ENCODE measurements around the gene KCNAB1. TPM values are rescaled to one million over a fixed set of nuclear protein-coding genes. Genes with fewer than 3 reads are reported as not detected.

The KCNAB1 gene
- polyA plus RNA-seq, 2 donors, result 0.61 to 1.3 TPM

- H3K27me3 ChIP-seq (ENCODE audit: control insufficient read depth in 1 of 2, insufficient read depth in 2 of 2, low read length in 2 of 2), result no peaks in the 10 kb centered on the region
- WGBS, 2 donors, result 99 to 100% methylated on average over 1 of the region's 1 CpG
- no peaks in the 10 kb centered on the region for H3K4me1 ChIP-seq (ENCODE audit: control insufficient read depth in 2 of 2, insufficient read depth in 2 of 2, low read length in 1 of 2)
- no peak overlapping the region for H3K27ac ChIP-seq (ENCODE audit: low read depth in 2 of 2, low read length in 1 of 2)
- H3K36me3 ChIP-seq (ENCODE audit: control insufficient read depth in 2 of 2, insufficient read depth in 2 of 2, low read length in 1 of 2), result no peaks in the 10 kb centered on the region
- no peak overlapping the region for H3K4me3 ChIP-seq (ENCODE audit: low read depth in 1 of 2, low read length in 2 of 2)
- H3K9me3 ChIP-seq (ENCODE audit: control insufficient read depth in 2 of 2, insufficient read depth in 1 of 2, low read depth in 1 of 2, low read length in 1 of 2), result no peaks in the 10 kb centered on the region
Observed at GRCh38 chr3:156527060-156527459, 406.7 kb downstream of the KCNAB1 start.

- WGBS, 2 donors, result 85 to 91% methylated on average over 5 of the region's 5 CpGs
- Histone ChIP-seq H3K27me3 (ENCODE audit: control insufficient read depth in 1 of 2, insufficient read depth in 2 of 2, low read length in 2 of 2) (no peaks in the 10 kb centered on the region), H3K9me3 (ENCODE audit: control insufficient read depth in 2 of 2, insufficient read depth in 1 of 2, low read depth in 1 of 2, low read length in 1 of 2) (no peaks in the 10 kb centered on the region), H3K4me3 (ENCODE audit: low read depth in 1 of 2, low read length in 2 of 2) (no peak overlapping the region), H3K36me3 (ENCODE audit: control insufficient read depth in 2 of 2, insufficient read depth in 2 of 2, low read length in 1 of 2) (no peaks in the 10 kb centered on the region), H3K27ac (ENCODE audit: low read depth in 2 of 2, low read length in 1 of 2) (no peak overlapping the region), H3K4me1 (ENCODE audit: control insufficient read depth in 2 of 2, insufficient read depth in 2 of 2, low read length in 1 of 2) (peaks cover 0 to 2% of the 10 kb centered on the region in 2 donors)
Observed at GRCh38 chr3:156530980-156531379, 410.6 kb downstream of the KCNAB1 start.

DNA sequence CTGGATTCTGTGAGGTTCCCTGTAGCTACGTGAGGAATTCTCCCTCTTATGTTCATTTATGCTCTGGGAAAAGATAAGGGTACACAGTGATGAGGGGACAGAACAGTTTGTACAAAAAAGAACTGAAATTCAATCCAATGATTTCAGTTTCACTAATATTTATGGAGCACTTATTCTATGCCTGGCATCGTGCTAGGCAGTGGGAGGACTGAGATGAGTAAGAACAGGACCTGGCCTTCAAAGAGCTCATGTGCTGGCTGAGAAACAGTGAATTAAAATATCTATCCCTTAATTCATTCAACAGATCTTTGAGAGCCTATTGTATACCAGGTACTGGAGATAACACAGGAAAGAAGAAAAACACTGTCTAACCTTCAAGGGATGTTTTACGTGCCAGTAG lies 412.4 kb downstream of the KCNAB1 start:
- 57% methylated on average over 3 of the region's 3 CpGs for WGBS, 2 donors
- no peaks in the 10 kb centered on the region for H3K36me3 ChIP-seq (ENCODE audit: control insufficient read depth in 2 of 2, insufficient read depth in 2 of 2, low read length in 1 of 2)
- H3K4me3 ChIP-seq (ENCODE audit: low read depth in 1 of 2, low read length in 2 of 2), result no peak overlapping the region
- no peaks in the 10 kb centered on the region for H3K9me3 ChIP-seq (ENCODE audit: control insufficient read depth in 2 of 2, insufficient read depth in 1 of 2, low read depth in 1 of 2, low read length in 1 of 2)
- no peaks in the 10 kb centered on the region for H3K27me3 ChIP-seq (ENCODE audit: control insufficient read depth in 1 of 2, insufficient read depth in 2 of 2, low read length in 2 of 2)
- H3K4me1 ChIP-seq (ENCODE audit: control insufficient read depth in 2 of 2, insufficient read depth in 2 of 2, low read length in 1 of 2), result peaks cover 0 to 2% of the 10 kb centered on the region in 2 donors
- no peak overlapping the region for H3K27ac ChIP-seq (ENCODE audit: low read depth in 2 of 2, low read length in 1 of 2)

- 81 to 82% methylated on average over 4 of the region's 4 CpGs for WGBS, 2 donors
- Histone ChIP-seq H3K4me3 (ENCODE audit: low read depth in 1 of 2, low read length in 2 of 2) (no peak overlapping the region), H3K9me3 (ENCODE audit: control insufficient read depth in 2 of 2, insufficient read depth in 1 of 2, low read depth in 1 of 2, low read length in 1 of 2) (no peaks in the 10 kb centered on the region), H3K27me3 (ENCODE audit: control insufficient read depth in 1 of 2, insufficient read depth in 2 of 2, low read length in 2 of 2) (no peaks in the 10 kb centered on the region), H3K27ac (ENCODE audit: low read depth in 2 of 2, low read length in 1 of 2) (no peak overlapping the region), H3K36me3 (ENCODE audit: control insufficient read depth in 2 of 2, insufficient read depth in 2 of 2, low read length in 1 of 2) (no peaks in the 10 kb centered on the region), H3K4me1 (ENCODE audit: control insufficient read depth in 2 of 2, insufficient read depth in 2 of 2, low read length in 1 of 2) (peaks cover 0 to 2% of the 10 kb centered on the region in 2 donors)
Observed at GRCh38 chr3:156533205-156533604, 412.8 kb downstream of the KCNAB1 start.

- Histone ChIP-seq H3K27me3 (ENCODE audit: control insufficient read depth in 1 of 2, insufficient read depth in 2 of 2, low read length in 2 of 2) (no peaks in the 10 kb centered on the region), H3K9me3 (ENCODE audit: control insufficient read depth in 2 of 2, insufficient read depth in 1 of 2, low read depth in 1 of 2, low read length in 1 of 2) (no peaks in the 10 kb centered on the region), H3K4me3 (ENCODE audit: low read depth in 1 of 2, low read length in 2 of 2) (no peak overlapping the region), H3K36me3 (ENCODE audit: control insufficient read depth in 2 of 2, insufficient read depth in 2 of 2, low read length in 1 of 2) (no peaks in the 10 kb centered on the region), H3K4me1 (ENCODE audit: control insufficient read depth in 2 of 2, insufficient read depth in 2 of 2, low read length in 1 of 2) (peaks cover 0 to 2% of the 10 kb centered on the region in 2 donors), H3K27ac (ENCODE audit: low read depth in 2 of 2, low read length in 1 of 2) (peak overlapping the region in 1 of 2 donors; percentile 28)
- 17 to 31% methylated on average over 4 of the region's 4 CpGs for WGBS, 2 donors
Observed at GRCh38 chr3:156535162-156535627, 414.8 kb downstream of the KCNAB1 start.

DNA sequence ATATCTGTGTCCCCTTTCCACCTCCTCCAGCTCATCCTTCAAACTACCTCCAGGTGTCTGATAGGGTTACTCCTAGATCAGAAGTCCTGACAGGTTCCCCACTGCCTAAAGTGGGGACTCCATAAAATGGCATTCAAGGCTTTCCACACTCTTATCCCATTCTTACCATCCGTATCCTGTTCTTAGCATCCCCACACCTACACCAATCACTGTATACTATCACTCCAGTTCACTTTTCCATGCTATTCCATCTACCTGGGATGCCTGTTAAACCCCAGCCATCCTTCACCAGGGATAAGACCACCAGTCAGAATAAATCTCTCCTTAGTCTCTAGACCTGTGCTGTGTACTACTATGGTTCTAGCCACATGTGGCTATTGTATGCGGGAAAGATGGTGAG lies 415.4 kb downstream of the KCNAB1 start:
- WGBS, 2 donors, result 97 to 98% methylated on average over 2 of the region's 2 CpGs
- H3K36me3 ChIP-seq (ENCODE audit: control insufficient read depth in 2 of 2, insufficient read depth in 2 of 2, low read length in 1 of 2), result no peaks in the 10 kb centered on the region
- peak overlapping the region in 1 of 2 donors; percentile 18 for H3K27ac ChIP-seq (ENCODE audit: low read depth in 2 of 2, low read length in 1 of 2)
- peaks cover 0 to 2% of the 10 kb centered on the region in 2 donors for H3K4me1 ChIP-seq (ENCODE audit: control insufficient read depth in 2 of 2, insufficient read depth in 2 of 2, low read length in 1 of 2)
- H3K9me3 ChIP-seq (ENCODE audit: control insufficient read depth in 2 of 2, insufficient read depth in 1 of 2, low read depth in 1 of 2, low read length in 1 of 2), result no peaks in the 10 kb centered on the region
- no peaks in the 10 kb centered on the region for H3K27me3 ChIP-seq (ENCODE audit: control insufficient read depth in 1 of 2, insufficient read depth in 2 of 2, low read length in 2 of 2)
- H3K4me3 ChIP-seq (ENCODE audit: low read depth in 1 of 2, low read length in 2 of 2), result no peak overlapping the region

GRCh38 chr3:156536524-156537316 lies 416.3 kb downstream of the KCNAB1 start:
- H3K36me3 ChIP-seq (ENCODE audit: control insufficient read depth in 2 of 2, insufficient read depth in 2 of 2, low read length in 1 of 2), result no peaks in the 10 kb centered on the region
- H3K4me1 ChIP-seq (ENCODE audit: control insufficient read depth in 2 of 2, insufficient read depth in 2 of 2, low read length in 1 of 2), result peaks cover 0 to 2% of the 10 kb centered on the region in 2 donors
- no peaks in the 10 kb centered on the region for H3K27me3 ChIP-seq (ENCODE audit: control insufficient read depth in 1 of 2, insufficient read depth in 2 of 2, low read length in 2 of 2)
- no peaks in the 10 kb centered on the region for H3K9me3 ChIP-seq (ENCODE audit: control insufficient read depth in 2 of 2, insufficient read depth in 1 of 2, low read depth in 1 of 2, low read length in 1 of 2)
- H3K4me3 ChIP-seq (ENCODE audit: low read depth in 1 of 2, low read length in 2 of 2), result no peak overlapping the region
- H3K27ac ChIP-seq (ENCODE audit: low read depth in 2 of 2, low read length in 1 of 2), result no peak overlapping the region
- WGBS, 2 donors, result 87 to 93% methylated on average over 6 of the region's 6 CpGs

GRCh38 chr3:156539051-156539450 lies 418.7 kb downstream of the KCNAB1 start:
- H3K4me1 ChIP-seq (ENCODE audit: control insufficient read depth in 2 of 2, insufficient read depth in 2 of 2, low read length in 1 of 2), result peaks cover 0 to 2% of the 10 kb centered on the region in 2 donors
- H3K9me3 ChIP-seq (ENCODE audit: control insufficient read depth in 2 of 2, insufficient read depth in 1 of 2, low read depth in 1 of 2, low read length in 1 of 2), result no peaks in the 10 kb centered on the region
- peaks cover 2% of the 10 kb centered on the region in 2 donors for H3K36me3 ChIP-seq (ENCODE audit: control insufficient read depth in 2 of 2, insufficient read depth in 2 of 2, low read length in 1 of 2)
- H3K4me3 ChIP-seq (ENCODE audit: low read depth in 1 of 2, low read length in 2 of 2), result no peak overlapping the region
- no peaks in the 10 kb centered on the region for H3K27me3 ChIP-seq (ENCODE audit: control insufficient read depth in 1 of 2, insufficient read depth in 2 of 2, low read length in 2 of 2)
- H3K27ac ChIP-seq (ENCODE audit: low read depth in 2 of 2, low read length in 1 of 2), result no peak overlapping the region
- WGBS, 2 donors, result 74 to 80% methylated on average over 2 of the region's 2 CpGs

DNA sequence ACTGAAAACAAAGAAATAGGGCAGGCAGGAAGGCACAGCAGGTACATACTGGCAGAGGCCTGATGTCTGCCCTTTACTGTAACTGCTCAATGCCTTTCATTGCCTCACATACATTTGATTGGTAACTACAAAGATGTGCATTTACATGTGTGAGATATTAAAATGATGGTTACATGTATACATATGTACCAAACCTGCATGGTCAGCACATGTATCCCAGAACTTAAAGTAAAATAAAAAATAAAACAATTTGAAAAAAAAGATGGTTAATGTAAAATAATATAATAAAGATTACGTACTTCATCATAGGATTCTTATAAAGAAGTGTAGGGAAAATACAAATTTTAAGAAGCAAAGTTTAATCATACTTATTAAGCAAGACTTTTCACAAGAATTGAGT lies 419.4 kb downstream of the KCNAB1 start:
- Histone ChIP-seq H3K27ac (ENCODE audit: low read depth in 2 of 2, low read length in 1 of 2) (no peak overlapping the region), H3K4me1 (ENCODE audit: control insufficient read depth in 2 of 2, insufficient read depth in 2 of 2, low read length in 1 of 2) (peaks cover 0 to 2% of the 10 kb centered on the region in 2 donors), H3K36me3 (ENCODE audit: control insufficient read depth in 2 of 2, insufficient read depth in 2 of 2, low read length in 1 of 2) (peaks cover 2% of the 10 kb centered on the region in 2 donors), H3K4me3 (ENCODE audit: low read depth in 1 of 2, low read length in 2 of 2) (no peak overlapping the region), H3K27me3 (ENCODE audit: control insufficient read depth in 1 of 2, insufficient read depth in 2 of 2, low read length in 2 of 2) (no peaks in the 10 kb centered on the region), H3K9me3 (ENCODE audit: control insufficient read depth in 2 of 2, insufficient read depth in 1 of 2, low read depth in 1 of 2, low read length in 1 of 2) (no peaks in the 10 kb centered on the region)
- WGBS, 2 donors, result 97 to 100% methylated on average over 1 of the region's 1 CpG

Data from esophagus (tissue), 2 donors.